PFSK-1 (cell line): Measurements from ENCODE around the gene KAZN.

ENCODE experiments used
- FOXP2 ChIP-seq: optimal IDR thresholded peaks from 2 replicates; pipeline ENCODE3; 2011; ENCODE audit warnings: borderline replicate concordance, control low read depth, inconsistent platforms; ENCODE audit not compliant: insufficient read depth; ENCODE audit errors: extremely low read length, extremely low read depth
- POLR2AphosphoS5 ChIP-seq: IDR thresholded peaks from 2 replicates; pipeline ENCODE4 v1.6.1; 2012; ENCODE audit warnings: low read depth, mild to moderate bottlenecking, control low read depth, low read length, moderate library complexity
- SIN3A ChIP-seq: IDR thresholded peaks from 2 replicates; pipeline ENCODE4 v1.6.1; 2012; ENCODE audit warnings: mild to moderate bottlenecking, low read length, moderate library complexity, borderline replicate concordance; ENCODE audit not compliant: insufficient read depth
- TAF1 ChIP-seq: IDR thresholded peaks from 2 replicates; pipeline ENCODE4 v1.6.1; 2012; ENCODE audit warnings: low read length, control low read depth, borderline replicate concordance; ENCODE audit not compliant: insufficient read depth
- TF ChIP-seq, protein P1 (sequence below), 2 experiments: IDR thresholded peaks; 2 replicates each; pipeline versions ENCODE4 v1.6.1 to v1.8.0; 2011 to 2012; ENCODE audit warnings: low read depth in 2 of 2, low read length in 2 of 2, control low read depth in 1 of 2, inconsistent platforms in 1 of 2, mild to moderate bottlenecking in 1 of 2, moderate library complexity in 1 of 2; ENCODE audit not compliant: insufficient read depth in 1 of 2

DNA sequence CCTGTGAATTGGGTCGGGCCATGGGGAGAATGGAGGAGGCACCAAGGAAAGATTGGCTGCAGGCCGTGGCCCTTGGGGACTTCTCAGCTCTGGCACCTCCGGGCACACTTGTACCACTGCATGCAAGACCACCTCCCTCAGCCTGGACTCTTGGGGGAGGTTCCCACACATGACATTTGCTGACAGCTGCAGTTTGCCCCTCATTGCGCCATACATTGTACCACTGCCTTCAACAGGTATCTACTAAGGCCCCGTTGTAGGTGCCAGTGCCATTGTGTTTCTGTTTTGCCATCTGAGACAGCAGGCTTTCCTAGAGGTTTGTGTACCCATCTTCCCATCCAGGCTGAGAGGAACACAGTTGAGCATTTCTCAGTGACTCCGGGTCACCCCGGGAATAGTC, 395.7 kb downstream of the KAZN start:
- TF ChIP-seq FOXP2, result no peak
- TF ChIP-seq, protein P1, sequence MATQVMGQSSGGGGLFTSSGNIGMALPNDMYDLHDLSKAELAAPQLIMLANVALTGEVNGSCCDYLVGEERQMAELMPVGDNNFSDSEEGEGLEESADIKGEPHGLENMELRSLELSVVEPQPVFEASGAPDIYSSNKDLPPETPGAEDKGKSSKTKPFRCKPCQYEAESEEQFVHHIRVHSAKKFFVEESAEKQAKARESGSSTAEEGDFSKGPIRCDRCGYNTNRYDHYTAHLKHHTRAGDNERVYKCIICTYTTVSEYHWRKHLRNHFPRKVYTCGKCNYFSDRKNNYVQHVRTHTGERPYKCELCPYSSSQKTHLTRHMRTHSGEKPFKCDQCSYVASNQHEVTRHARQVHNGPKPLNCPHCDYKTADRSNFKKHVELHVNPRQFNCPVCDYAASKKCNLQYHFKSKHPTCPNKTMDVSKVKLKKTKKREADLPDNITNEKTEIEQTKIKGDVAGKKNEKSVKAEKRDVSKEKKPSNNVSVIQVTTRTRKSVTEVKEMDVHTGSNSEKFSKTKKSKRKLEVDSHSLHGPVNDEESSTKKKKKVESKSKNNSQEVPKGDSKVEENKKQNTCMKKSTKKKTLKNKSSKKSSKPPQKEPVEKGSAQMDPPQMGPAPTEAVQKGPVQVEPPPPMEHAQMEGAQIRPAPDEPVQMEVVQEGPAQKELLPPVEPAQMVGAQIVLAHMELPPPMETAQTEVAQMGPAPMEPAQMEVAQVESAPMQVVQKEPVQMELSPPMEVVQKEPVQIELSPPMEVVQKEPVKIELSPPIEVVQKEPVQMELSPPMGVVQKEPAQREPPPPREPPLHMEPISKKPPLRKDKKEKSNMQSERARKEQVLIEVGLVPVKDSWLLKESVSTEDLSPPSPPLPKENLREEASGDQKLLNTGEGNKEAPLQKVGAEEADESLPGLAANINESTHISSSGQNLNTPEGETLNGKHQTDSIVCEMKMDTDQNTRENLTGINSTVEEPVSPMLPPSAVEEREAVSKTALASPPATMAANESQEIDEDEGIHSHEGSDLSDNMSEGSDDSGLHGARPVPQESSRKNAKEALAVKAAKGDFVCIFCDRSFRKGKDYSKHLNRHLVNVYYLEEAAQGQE (IDR thresholded peaks at IDR 0.05; ENCODE audit: insufficient read depth in 1 of 2, low read depth in 2 of 2, low read length in 2 of 2), result no peak
- no peak for TF ChIP-seq SIN3A
- TF ChIP-seq POLR2AphosphoS5, result no peak
- TF ChIP-seq TAF1, result no peak
